ENCODE measurements around the gene KRTAP1-4. TPM values are rescaled to one million over a fixed set of nuclear protein-coding genes. Genes with fewer than 3 reads are reported as not detected.

The KRTAP1-4 gene
- polyA plus RNA-seq, 3 donors: not detected

DNA sequence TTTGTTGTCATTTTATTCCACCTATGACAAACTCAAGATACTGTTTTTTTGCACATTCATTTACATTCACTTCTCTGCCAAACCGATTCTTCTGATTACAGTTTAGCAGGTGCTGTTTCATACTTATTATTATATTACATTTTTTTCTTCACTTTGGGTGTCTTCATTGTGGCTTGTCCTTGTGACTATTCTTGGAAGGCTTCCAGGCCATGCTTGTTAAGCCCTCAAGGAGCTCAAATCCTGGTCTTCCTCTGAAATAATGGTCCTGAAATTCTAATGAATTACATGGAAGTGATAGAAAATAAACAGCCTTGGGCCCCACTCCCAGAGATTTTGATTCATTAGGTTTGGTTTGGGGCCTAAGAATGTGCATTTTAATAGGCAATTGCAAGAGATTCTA is 34.3 kb upstream of the KRTAP1-4 start:
- Histone ChIP-seq H3K9me3 (replicated peaks in 1 of 2; ENCODE audit: control insufficient read depth in 1 of 2, insufficient read depth in 1 of 2, low read length in 2 of 2) (no peaks in the 10 kb centered on the region), H4K20me1 (ENCODE audit: insufficient read depth, low read length) (no peaks in the 10 kb centered on the region), H3K36me3 (replicated peaks in 1 of 2; ENCODE audit: control insufficient read depth in 1 of 2, insufficient read depth in 2 of 2, low read length in 2 of 2) (no peaks in the 10 kb centered on the region), H3K27ac (ENCODE audit: low read depth in 1 of 2, low read length in 2 of 2) (no peak overlapping the region), H3K27me3 (ENCODE audit: control insufficient read depth in 2 of 2, insufficient read depth in 2 of 2, low read length in 2 of 2) (peaks cover 18 to 19% of the 10 kb centered on the region in 2 donors), H3K4me3 (replicated peaks in 1 of 3; ENCODE audit: low read depth in 2 of 3, low read length in 3 of 3) (no peak overlapping the region), H3K9ac (ENCODE audit: insufficient read depth, low read length, poor library complexity, severe bottlenecking) (no peak overlapping the region), H3K4me1 (ENCODE audit: control insufficient read depth in 1 of 2, insufficient read depth in 2 of 2, low read length in 2 of 2) (no peaks in the 10 kb centered on the region), H2AFZ (ENCODE audit: insufficient read depth, low read depth, low read length, poor library complexity, severe bottlenecking) (no peak overlapping the region), H3K79me2 (ENCODE audit: insufficient read depth, low read length) (no peaks in the 10 kb centered on the region), H3K4me2 (replicated peaks; ENCODE audit: extremely low read depth, low read length, poor library complexity, severe bottlenecking) (no peak overlapping the region)
- no peaks in the 10 kb centered on the region for H3K4me1 Mint-ChIP-seq
- intact Hi-C loops (cut with micrococcal nuclease): no loop called here
- H3K27me3 Mint-ChIP-seq (ENCODE audit: low read depth in 3 of 3): peaks cover 12 to 22% (median 19%) of the 10 kb centered on the region in 3 donors
- TF ChIP-seq CTCF (IDR thresholded peaks at IDR 0.05): no peak
- H3K4me3 Mint-ChIP-seq: no peak overlapping the region
- no CpG with 5 or more reads among the region's 1 CpG for WGBS (ENCODE audit: insufficient coverage)
- peaks cover 0 to 2% (median 0%) of the 10 kb centered on the region in 7 donors for H3K9me3 Mint-ChIP-seq
- peaks cover 0 to 2% of the 10 kb centered on the region in 2 donors for H3K36me3 Mint-ChIP-seq
- DNase-seq: no peak
- H3K27ac Mint-ChIP-seq: no peak overlapping the region

DNA sequence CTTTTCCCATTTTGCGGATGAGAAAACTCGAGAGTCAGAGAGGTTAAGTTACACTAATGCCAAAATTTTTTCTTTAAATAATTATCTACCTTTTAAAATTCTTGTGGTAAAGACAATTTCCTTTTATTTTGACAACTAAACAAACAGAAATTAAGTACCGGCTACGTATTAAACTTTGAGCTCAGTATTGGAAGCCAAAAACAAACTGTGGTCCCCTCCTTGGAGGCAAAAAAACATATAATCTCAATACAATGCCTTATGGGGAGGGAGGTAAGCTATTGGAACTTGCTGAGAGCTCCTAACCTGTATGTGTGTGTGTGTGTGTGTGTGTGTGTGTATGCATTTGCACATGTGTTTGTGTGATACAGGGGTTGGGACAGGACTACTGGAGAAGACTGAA is 33.5 kb upstream of the KRTAP1-4 start:
- H3K4me1 Mint-ChIP-seq: no peaks in the 10 kb centered on the region
- intact Hi-C loops (cut with micrococcal nuclease): no loop called here

More for the DNA sequence above, 33.5 kb upstream of the KRTAP1-4 start:
- Mint-ChIP-seq H3K27me3 (ENCODE audit: low read depth in 3 of 3) (peaks cover 13 to 30% (median 20%) of the 10 kb centered on the region in 3 donors), H3K4me3 (no peak overlapping the region), H3K36me3 (peaks cover 0 to 2% of the 10 kb centered on the region in 2 donors), H3K27ac (no peak overlapping the region), H3K9me3 (peaks cover 0 to 2% (median 0%) of the 10 kb centered on the region in 7 donors)
- H2AFZ ChIP-seq (ENCODE audit: insufficient read depth, low read depth, low read length, poor library complexity, severe bottlenecking): no peak overlapping the region
- WGBS (ENCODE audit: insufficient coverage): no CpG with 5 or more reads among the region's 4 CpGs
- H3K27me3 ChIP-seq (ENCODE audit: control insufficient read depth in 2 of 2, insufficient read depth in 2 of 2, low read length in 2 of 2): peaks cover 19 to 26% of the 10 kb centered on the region in 2 donors
- no peaks in the 10 kb centered on the region for H3K4me1 ChIP-seq (ENCODE audit: control insufficient read depth in 1 of 2, insufficient read depth in 2 of 2, low read length in 2 of 2)
- H3K36me3 ChIP-seq (replicated peaks in 1 of 2; ENCODE audit: control insufficient read depth in 1 of 2, insufficient read depth in 2 of 2, low read length in 2 of 2): no peaks in the 10 kb centered on the region
- H3K27ac ChIP-seq (ENCODE audit: low read depth in 1 of 2, low read length in 2 of 2): no peak overlapping the region
- no peak for TF ChIP-seq CTCF (IDR thresholded peaks at IDR 0.05)
- no peak overlapping the region for H3K9ac ChIP-seq (ENCODE audit: insufficient read depth, low read length, poor library complexity, severe bottlenecking)
- H3K4me3 ChIP-seq (replicated peaks in 1 of 3; ENCODE audit: low read depth in 2 of 3, low read length in 3 of 3): no peak overlapping the region
- no peak for DNase-seq
- H3K79me2 ChIP-seq (ENCODE audit: insufficient read depth, low read length): no peaks in the 10 kb centered on the region
- no peaks in the 10 kb centered on the region for H4K20me1 ChIP-seq (ENCODE audit: insufficient read depth, low read length)
- H3K9me3 ChIP-seq (replicated peaks in 1 of 2; ENCODE audit: control insufficient read depth in 1 of 2, insufficient read depth in 1 of 2, low read length in 2 of 2): no peaks in the 10 kb centered on the region
- H3K4me2 ChIP-seq (replicated peaks; ENCODE audit: extremely low read depth, low read length, poor library complexity, severe bottlenecking): no peak overlapping the region
